GM21737 (cell line): ENCODE data around the gene NUFIP1.
"Not testable (repeated sequence)": the region's sequence is repeated elsewhere in the genome, so short reads cannot be mapped to it uniquely, and the experiment has no call there.

ENCODE experiments used
- ATAC-seq: cut with Tn5 transposase; IDR thresholded peaks from one replicate; pipeline ENCODE4 v1.9.1; 2021; ENCODE audit warnings: mild to moderate bottlenecking, moderate library complexity; ENCODE audit not compliant: unreplicated experiment

NUFIP1 gene

DNA sequence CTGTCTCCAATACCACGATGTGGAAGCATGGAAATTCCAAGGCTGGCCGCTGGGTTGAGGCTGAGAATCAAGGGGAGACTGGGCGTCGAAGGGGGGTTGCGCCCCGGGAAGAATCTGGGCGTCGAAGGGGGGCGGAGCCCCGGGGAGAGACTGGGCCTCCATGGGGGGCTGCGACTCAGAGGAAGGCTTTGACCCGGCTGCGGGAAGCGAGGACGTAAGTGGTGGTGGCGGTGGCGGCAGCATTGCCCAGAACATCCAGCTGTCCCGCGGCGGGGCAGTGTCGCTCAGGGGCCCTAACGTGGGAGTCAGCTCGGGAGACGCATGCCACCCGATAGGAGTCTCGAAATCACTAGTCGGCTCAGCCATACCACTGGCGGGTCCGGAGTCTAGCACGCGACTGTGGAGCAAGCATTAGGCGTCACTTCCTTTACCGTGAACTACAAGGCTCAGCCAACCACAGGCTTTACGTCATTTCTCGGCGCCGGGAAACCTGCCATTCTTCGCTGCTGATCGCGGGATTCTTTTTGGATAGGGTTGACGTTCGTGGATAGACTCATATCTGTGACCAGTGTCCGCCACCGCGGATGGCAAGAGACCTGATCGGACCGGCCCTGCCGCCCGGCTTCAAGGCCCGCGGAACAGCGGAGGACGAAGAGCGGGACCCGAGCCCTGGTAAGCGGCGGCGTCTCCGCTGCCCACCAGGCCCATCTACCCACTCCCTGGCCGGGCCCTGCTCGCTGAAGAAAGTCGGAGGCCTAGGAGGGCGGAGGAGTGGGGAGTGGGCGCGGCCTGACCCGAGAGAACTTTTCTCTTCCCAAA, at the start of gene NUFIP1, which contains the start of gene GPALPP1:
Gene NUFIP1, minus strand, starts transcription at position 401 of the 819 bp plus-strand sequence. Its CDS starts 35 bp downstream, at position 366.
Gene GPALPP1, plus strand, starts transcription at position 468 of the 819 bp plus-strand sequence. Its CDS starts 117 bp downstream, at position 585.
- ATAC-seq = peak; percentile 95

DNA sequence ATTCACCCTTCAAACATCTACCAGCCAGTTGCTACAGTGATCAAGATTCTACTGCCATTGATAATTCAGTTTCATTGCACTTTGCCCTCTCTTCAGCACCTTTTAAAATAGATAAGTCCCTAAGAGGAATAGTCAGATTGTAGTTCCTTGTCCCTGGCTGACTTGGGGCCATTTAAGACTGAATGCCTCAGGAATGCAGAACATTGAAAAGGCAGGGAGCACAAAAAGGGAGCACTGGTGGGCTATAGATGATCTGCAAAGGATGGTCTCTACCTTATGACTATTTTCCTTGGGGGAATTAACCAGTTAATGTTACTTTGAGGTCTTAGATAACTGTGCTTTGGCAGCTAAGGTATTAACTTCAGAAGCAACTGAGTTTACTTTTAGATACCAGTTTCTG, 46.9 kb upstream of the NUFIP1 start:
- no peak for ATAC-seq

GRCh38 chr13:45034342-45034741, 45.1 kb upstream of the NUFIP1 start:
- no peak for ATAC-seq

- no peak for ATAC-seq
Measured at GRCh38 chr13:45024847-45025246, 35.6 kb upstream of the NUFIP1 start.

DNA sequence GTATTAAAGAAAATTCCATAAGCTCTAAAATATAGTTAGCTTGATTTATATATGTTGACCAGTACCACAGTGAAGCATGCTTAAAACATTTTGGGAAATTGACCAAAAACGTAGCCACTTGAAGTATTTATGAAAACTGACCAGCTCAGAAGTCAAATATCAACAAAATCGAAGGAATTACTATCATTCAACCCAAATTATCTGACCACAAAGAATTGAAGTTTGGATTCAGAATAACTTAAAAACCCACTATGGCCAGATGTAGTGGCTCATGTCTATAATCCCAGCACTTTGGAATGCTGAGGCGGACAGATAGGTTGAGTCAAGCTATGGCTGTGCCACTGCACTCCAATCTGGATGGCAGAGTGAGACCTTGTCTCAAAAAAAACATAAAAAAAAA, 32.0 kb upstream of the NUFIP1 start:
- ATAC-seq = no peak

DNA sequence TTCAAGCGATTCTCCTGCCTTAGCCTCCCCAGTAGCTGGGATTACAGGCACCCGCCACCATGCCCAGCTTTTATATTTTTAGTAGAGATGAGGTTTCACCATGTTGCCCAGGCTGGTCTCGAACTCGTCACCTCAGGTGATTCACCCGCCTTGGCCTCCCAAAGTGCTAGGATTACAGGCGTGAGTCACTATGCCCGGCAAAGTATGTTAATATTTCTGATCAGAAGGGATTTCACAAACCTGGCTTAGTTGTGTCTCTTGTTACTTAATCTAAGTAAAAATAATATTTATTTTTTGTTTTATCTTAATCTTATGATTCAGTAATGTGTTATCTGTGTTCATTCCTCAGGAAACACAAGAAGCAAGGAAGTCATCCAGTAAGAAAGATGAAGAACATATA, 30.7 kb upstream of the NUFIP1 start:
- ATAC-seq = not testable (repeated sequence)

DNA sequence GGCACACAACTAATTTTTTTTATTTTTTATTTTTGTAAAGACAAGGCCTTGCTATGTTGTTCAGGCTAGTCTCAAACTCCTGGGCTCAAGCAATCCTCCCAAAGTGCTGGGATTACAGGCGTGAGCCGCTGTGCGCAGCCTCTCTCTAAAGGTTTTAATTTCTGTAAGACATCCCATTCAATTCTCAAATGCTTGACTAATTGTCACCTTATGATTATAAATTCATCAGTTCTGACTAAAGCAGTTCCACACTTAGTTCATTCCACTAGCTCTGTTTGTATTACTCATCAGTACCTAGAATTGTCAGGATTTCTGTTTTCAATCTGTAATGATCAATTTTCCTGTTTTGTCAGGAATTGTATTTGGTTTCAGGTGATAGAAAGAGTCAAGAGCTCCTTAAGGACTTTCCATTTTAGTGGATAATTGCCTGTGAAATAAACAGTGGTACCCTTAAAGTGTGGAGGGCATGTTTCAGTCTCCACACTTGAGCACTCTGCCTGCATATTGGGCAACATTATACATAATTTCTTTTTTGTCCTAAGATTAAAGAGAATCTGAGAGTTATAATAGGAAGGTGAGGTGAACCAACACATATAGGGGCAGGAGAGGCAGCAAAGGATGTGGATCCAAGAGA, 27.6 kb upstream of the NUFIP1 start:
- ATAC-seq = no peak

DNA sequence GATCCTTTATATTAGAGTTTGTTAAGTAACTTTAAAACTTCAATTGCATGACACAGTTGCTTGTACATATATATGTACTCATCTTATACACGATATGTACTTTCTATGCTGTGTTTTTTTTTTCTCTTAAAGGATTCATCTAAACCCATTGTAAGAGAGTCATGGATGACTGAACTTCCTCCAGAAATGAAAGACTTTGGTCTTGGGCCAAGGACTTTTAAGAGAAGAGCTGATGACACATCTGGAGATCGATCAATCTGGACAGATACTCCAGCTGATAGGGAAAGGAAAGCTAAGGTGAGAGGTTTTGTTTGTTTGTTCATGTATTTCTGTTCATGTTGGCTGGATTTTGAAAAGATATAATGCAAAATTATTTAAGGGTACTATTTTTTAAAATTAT, 26.0 kb upstream of the NUFIP1 start:
- ATAC-seq = no peak

GRCh38 chr13:45011198-45011597, 21.9 kb upstream of the NUFIP1 start:
- ATAC-seq = no peak

DNA sequence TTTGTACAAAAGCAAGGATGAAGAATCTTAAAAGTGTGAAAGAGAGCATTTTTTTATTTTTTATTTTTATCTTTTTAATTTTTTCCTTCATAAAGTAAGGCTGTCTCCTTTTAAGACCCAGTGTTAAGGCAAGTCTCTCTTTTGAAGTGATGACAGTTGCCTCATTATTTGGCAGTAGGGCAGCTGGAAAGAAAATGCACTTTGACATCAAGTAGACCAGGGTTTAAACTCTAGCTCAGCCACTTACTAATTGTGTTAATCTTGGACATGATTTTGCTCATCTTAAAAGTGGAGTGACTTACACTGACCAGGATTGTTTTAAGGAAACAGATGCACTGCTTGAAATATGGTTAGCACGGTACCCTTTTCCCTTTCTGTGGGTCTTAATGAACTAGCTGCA, 18.6 kb upstream of the NUFIP1 start:
- no peak for ATAC-seq

DNA sequence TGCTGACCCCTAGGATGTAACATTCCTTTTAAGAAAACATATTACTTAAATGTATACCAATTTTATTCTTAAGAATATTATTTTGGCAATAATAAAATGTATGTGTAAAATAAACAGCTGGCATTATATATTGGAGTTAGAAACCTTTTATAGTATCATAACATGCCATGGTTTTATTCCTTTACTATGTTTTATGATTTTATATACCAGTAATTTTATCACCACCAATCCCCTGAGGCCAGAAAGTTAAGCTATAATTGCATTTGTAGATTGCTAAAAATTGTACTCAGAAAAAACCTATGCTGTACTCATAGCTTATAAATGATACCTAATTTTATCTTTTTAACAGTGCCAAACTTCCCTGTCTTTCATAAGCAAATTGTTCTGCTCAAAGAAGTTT, 18.0 kb upstream of the NUFIP1 start:
- no peak for ATAC-seq

- no peak for ATAC-seq
Measured at GRCh38 chr13:45004096-45004495, 14.8 kb upstream of the NUFIP1 start.

- no peak for ATAC-seq
Measured at GRCh38 chr13:45003417-45003816, 14.1 kb upstream of the NUFIP1 start.

GRCh38 chr13:44989941-44990340, 670 bp upstream of the NUFIP1 start:
- no peak for ATAC-seq

GRCh38 chr13:44978328-44978727, 10.9 kb downstream of the NUFIP1 start:
- ATAC-seq = no peak

DNA sequence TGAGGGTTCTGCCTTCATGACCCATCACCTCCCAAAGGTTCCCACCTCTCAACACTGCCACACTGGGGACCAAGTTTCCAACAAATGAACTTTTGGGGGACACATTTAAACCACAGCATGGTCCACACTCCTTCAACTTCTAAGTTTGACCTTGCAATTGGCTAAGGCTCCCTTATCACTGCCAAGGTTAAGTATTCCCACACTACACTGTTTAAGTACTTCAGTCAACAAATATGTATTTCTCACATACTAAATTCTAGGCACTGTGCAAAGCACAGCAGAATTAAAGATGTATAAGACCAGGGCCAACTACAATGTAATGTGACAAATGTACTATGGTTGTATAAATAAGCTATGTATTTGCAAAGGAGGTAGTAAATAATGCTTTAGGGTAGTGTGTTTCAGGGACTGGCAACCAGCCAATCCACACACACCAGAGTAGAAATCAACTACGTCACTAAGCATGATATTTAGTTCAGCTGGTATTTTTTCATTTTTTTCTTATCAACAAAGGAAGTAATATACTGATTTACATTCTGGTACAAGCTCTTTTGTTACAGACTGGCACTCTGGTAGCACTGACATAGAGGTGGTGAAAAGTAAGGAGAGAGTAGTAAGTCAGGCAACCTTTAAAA, 12.2 kb downstream of the NUFIP1 start:
- ATAC-seq = no peak

GRCh38 chr13:44976196-44976595, 13.1 kb downstream of the NUFIP1 start:
- no peak for ATAC-seq

DNA sequence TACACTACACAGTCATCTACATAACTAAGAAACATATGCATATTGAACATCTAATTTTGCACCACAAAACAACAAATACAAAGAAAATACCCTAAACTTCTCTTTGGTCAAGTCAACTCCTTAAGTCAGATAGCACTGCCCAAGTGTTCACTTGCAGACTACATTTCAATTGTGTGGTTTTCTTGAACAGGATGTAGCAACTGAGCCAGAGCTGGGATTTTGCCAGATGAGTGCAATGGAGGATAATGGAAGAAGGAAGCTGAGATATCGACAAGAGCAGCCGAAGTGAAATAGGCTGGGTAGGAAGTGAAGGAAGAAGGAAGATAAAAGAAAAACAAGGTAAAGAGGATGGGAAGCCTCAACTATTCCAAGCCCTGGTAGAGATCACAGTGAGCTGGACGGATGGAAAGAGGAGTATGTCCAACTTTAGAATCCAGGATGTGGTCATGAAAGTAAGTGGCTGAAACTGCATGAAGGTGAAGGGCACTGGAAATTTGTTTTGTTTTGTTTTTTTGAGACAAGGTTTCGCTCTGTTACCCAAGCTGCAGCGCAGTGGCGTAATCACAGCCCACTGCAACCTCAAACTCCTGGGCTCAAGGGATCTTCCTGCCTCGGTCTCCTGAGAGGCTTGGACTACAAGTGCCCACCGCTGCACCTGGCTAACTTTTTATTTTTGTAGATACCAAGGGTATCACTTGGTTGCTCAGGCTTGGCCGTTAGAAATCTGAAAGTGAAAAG, 15.0 kb downstream of the NUFIP1 start:
- peak; percentile 62 for ATAC-seq

DNA sequence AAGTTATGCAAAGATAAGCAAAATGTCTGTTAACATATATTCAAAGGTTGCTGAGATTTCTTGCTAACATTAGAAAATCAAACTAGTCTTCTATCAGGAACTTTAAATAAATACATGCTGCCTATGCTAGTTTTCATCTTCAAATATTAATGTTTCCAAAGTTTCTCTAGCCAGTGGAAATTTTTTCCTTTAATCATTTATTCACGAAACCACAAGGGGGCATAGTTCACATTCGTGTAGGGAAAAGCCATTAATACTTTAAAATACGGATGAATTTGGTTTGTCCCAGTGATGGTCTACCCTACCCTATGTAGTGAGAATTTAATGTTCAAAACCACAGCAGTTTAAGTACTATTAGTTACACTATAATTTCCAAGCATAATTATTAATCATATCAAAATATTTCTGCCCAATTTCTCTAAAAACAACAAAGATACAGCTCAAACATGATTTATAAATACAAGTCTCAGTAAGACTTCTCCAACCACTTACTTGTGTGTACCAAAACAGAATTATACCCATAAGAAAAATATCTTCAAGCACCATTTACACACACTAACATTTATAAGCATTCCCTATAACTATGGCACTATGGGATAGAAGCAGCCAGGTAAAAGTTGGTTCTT, 16.2 kb downstream of the NUFIP1 start:
- ATAC-seq = no peak
